ENCODE results near the gene DNAJC3.
"Not testable (repeated sequence)": the region's sequence is repeated elsewhere in the genome, so short reads cannot be mapped to it uniquely, and the experiment has no call there.

The DNAJC3 gene

GRCh38 chr13:95716231-95716630 is 39.3 kb downstream of the DNAJC3 start:
- DNase-seq, result no peak
- peaks cover 7% of the 10 kb centered on the region for H3K9me3 Mint-ChIP-seq
- no peak overlapping the region for H3K4me3 Mint-ChIP-seq
- no peaks in the 10 kb centered on the region for H3K27me3 Mint-ChIP-seq
- H3K4me1 Mint-ChIP-seq (ENCODE audit: low read depth), result peaks cover 5% of the 10 kb centered on the region
- no peak overlapping the region for H3K27ac Mint-ChIP-seq
- peaks cover 84% of the 10 kb centered on the region for H3K36me3 Mint-ChIP-seq (ENCODE audit: low read depth)

- Mint-ChIP-seq H3K9me3 (peaks cover 6% of the 10 kb centered on the region), H3K4me1 (ENCODE audit: low read depth) (peaks cover 27% of the 10 kb centered on the region), H3K27me3 (no peaks in the 10 kb centered on the region), H3K4me3 (no peak overlapping the region), H3K27ac (no peak overlapping the region), H3K36me3 (ENCODE audit: low read depth) (peaks cover 79% of the 10 kb centered on the region)
- no peak for DNase-seq
Measured at GRCh38 chr13:95722241-95722640, 45.3 kb downstream of the DNAJC3 start.

GRCh38 chr13:95723438-95723837 is 46.5 kb downstream of the DNAJC3 start:
- no peak overlapping the region for H3K27ac Mint-ChIP-seq
- peaks cover 33% of the 10 kb centered on the region for H3K4me1 Mint-ChIP-seq (ENCODE audit: low read depth)
- H3K4me3 Mint-ChIP-seq, result no peak overlapping the region
- no peak for DNase-seq
- peaks cover 4% of the 10 kb centered on the region for H3K9me3 Mint-ChIP-seq
- H3K27me3 Mint-ChIP-seq, result no peaks in the 10 kb centered on the region
- peaks cover 81% of the 10 kb centered on the region for H3K36me3 Mint-ChIP-seq (ENCODE audit: low read depth)

GRCh38 chr13:95724252-95724651 is 47.3 kb downstream of the DNAJC3 start:
- Mint-ChIP-seq H3K9me3 (peaks cover 3% of the 10 kb centered on the region), H3K27ac (no peak overlapping the region), H3K36me3 (ENCODE audit: low read depth) (peaks cover 78% of the 10 kb centered on the region), H3K4me1 (ENCODE audit: low read depth) (peaks cover 35% of the 10 kb centered on the region), H3K27me3 (no peaks in the 10 kb centered on the region), H3K4me3 (no peak overlapping the region)
- DNase-seq, result no peak

GRCh38 chr13:95726876-95727275 is 49.9 kb downstream of the DNAJC3 start:
- H3K4me1 Mint-ChIP-seq (ENCODE audit: low read depth), result peaks cover 43% of the 10 kb centered on the region
- H3K27ac Mint-ChIP-seq, result no peak overlapping the region
- no peaks in the 10 kb centered on the region for H3K27me3 Mint-ChIP-seq
- H3K9me3 Mint-ChIP-seq, result peaks cover 25% of the 10 kb centered on the region
- H3K4me3 Mint-ChIP-seq, result no peak overlapping the region
- DNase-seq, result no peak
- peaks cover 88% of the 10 kb centered on the region for H3K36me3 Mint-ChIP-seq (ENCODE audit: low read depth)

GRCh38 chr13:95728957-95729356 is 52.0 kb downstream of the DNAJC3 start:
- Mint-ChIP-seq H3K4me1 (ENCODE audit: low read depth) (peaks cover 32% of the 10 kb centered on the region), H3K36me3 (ENCODE audit: low read depth) (peaks cover 92% of the 10 kb centered on the region), H3K27ac (no peak overlapping the region), H3K4me3 (no peak overlapping the region), H3K9me3 (peaks cover 37% of the 10 kb centered on the region), H3K27me3 (no peaks in the 10 kb centered on the region)
- no peak for DNase-seq

- Mint-ChIP-seq H3K4me3 (no peak overlapping the region), H3K36me3 (ENCODE audit: low read depth) (peaks cover 60% of the 10 kb centered on the region), H3K27me3 (no peaks in the 10 kb centered on the region), H3K27ac (no peak overlapping the region), H3K9me3 (peaks cover 42% of the 10 kb centered on the region), H3K4me1 (ENCODE audit: low read depth) (peaks cover 16% of the 10 kb centered on the region)
- no peak for DNase-seq
Measured at GRCh38 chr13:95734124-95734523, 57.2 kb downstream of the DNAJC3 start.

- not testable (repeated sequence) for H3K4me3 Mint-ChIP-seq, H3K27me3 Mint-ChIP-seq, H3K27ac Mint-ChIP-seq, H3K9me3 Mint-ChIP-seq, DNase-seq
- peaks cover 14% of the 10 kb centered on the region for H3K36me3 Mint-ChIP-seq (ENCODE audit: low read depth)
- peaks cover 21% of the 10 kb centered on the region for H3K4me1 Mint-ChIP-seq (ENCODE audit: low read depth)
Measured at GRCh38 chr13:95740071-95740978, 63.4 kb downstream of the DNAJC3 start.

GRCh38 chr13:95740979-95741320 is 64.0 kb downstream of the DNAJC3 start:
- Mint-ChIP-seq H3K27me3 (no peaks in the 10 kb centered on the region), H3K4me3 (no peak overlapping the region), H3K9me3 (peaks cover 4% of the 10 kb centered on the region), H3K36me3 (ENCODE audit: low read depth) (peaks cover 16% of the 10 kb centered on the region), H3K27ac (no peak overlapping the region), H3K4me1 (ENCODE audit: low read depth) (peaks cover 26% of the 10 kb centered on the region)
- no peak for DNase-seq

- Mint-ChIP-seq H3K27me3 (no peaks in the 10 kb centered on the region), H3K27ac (no peak overlapping the region), H3K4me3 (no peak overlapping the region), H3K4me1 (ENCODE audit: low read depth) (peaks cover 28% of the 10 kb centered on the region), H3K9me3 (peaks cover 4% of the 10 kb centered on the region), H3K36me3 (ENCODE audit: low read depth) (peaks cover 15% of the 10 kb centered on the region)
- no peak for DNase-seq
Measured at GRCh38 chr13:95741584-95742563, 64.9 kb downstream of the DNAJC3 start.

GRCh38 chr13:95743192-95743591 is 66.3 kb downstream of the DNAJC3 start:
- peaks cover 30% of the 10 kb centered on the region for H3K4me1 Mint-ChIP-seq (ENCODE audit: low read depth)
- peaks cover 15% of the 10 kb centered on the region for H3K36me3 Mint-ChIP-seq (ENCODE audit: low read depth)
- DNase-seq, result no peak
- no peaks in the 10 kb centered on the region for H3K27me3 Mint-ChIP-seq
- H3K4me3 Mint-ChIP-seq, result no peak overlapping the region
- peaks cover 4% of the 10 kb centered on the region for H3K9me3 Mint-ChIP-seq
- no peak overlapping the region for H3K27ac Mint-ChIP-seq

GRCh38 chr13:95745289-95745688 is 68.3 kb downstream of the DNAJC3 start:
- no peak for DNase-seq

GRCh38 chr13:95745752-95746151 is 68.8 kb downstream of the DNAJC3 start:
- no peak overlapping the region for H3K4me3 Mint-ChIP-seq
- H3K36me3 Mint-ChIP-seq (ENCODE audit: low read depth), result peaks cover 8% of the 10 kb centered on the region
- no peak overlapping the region for H3K27ac Mint-ChIP-seq
- H3K4me1 Mint-ChIP-seq (ENCODE audit: low read depth), result peaks cover 28% of the 10 kb centered on the region
- no peaks in the 10 kb centered on the region for H3K27me3 Mint-ChIP-seq
- H3K9me3 Mint-ChIP-seq, result peaks cover 2% of the 10 kb centered on the region
- DNase-seq, result no peak

More at GRCh38 chr13:95745289-95745688, 68.3 kb downstream of the DNAJC3 start:
- Mint-ChIP-seq H3K27ac (no peak overlapping the region), H3K4me3 (no peak overlapping the region), H3K36me3 (ENCODE audit: low read depth) (peaks cover 10% of the 10 kb centered on the region), H3K27me3 (no peaks in the 10 kb centered on the region), H3K9me3 (peaks cover 4% of the 10 kb centered on the region), H3K4me1 (ENCODE audit: low read depth) (peaks cover 30% of the 10 kb centered on the region)

- no peaks in the 10 kb centered on the region for H3K9me3 Mint-ChIP-seq
- no peak overlapping the region for H3K4me3 Mint-ChIP-seq
- H3K27ac Mint-ChIP-seq, result no peak overlapping the region
- H3K36me3 Mint-ChIP-seq (ENCODE audit: low read depth), result peaks cover 8% of the 10 kb centered on the region
- DNase-seq, result no peak
- peaks cover 8% of the 10 kb centered on the region for H3K4me1 Mint-ChIP-seq (ENCODE audit: low read depth)
- no peaks in the 10 kb centered on the region for H3K27me3 Mint-ChIP-seq
Measured at GRCh38 chr13:95749545-95749944, 72.6 kb downstream of the DNAJC3 start.
